ENCODE results near the gene IFIT5.

DNA sequence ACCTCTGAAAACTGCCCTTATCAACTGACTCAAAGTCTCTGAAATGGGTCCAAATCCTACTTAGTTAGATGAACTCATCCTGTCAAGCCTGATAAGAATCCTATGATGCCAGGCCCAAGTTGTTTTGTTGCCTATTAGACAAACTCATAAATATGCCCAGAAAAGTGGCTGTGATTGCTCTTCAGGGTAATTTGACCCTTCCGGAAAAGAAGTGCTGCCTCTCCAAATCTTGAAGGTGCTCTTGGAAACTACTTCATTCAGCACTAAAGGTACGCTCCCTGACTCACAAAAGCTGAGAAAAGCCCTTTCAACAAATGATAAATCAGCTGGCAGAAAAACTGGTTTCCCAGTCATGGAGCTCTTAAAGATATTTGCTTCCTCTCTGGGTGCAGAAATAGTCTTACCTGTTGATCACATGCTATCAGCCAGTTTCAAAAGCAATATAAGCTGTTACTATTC is 6.7 kb downstream of the IFIT5 start:
- TF ChIP-seq, protein P1, sequence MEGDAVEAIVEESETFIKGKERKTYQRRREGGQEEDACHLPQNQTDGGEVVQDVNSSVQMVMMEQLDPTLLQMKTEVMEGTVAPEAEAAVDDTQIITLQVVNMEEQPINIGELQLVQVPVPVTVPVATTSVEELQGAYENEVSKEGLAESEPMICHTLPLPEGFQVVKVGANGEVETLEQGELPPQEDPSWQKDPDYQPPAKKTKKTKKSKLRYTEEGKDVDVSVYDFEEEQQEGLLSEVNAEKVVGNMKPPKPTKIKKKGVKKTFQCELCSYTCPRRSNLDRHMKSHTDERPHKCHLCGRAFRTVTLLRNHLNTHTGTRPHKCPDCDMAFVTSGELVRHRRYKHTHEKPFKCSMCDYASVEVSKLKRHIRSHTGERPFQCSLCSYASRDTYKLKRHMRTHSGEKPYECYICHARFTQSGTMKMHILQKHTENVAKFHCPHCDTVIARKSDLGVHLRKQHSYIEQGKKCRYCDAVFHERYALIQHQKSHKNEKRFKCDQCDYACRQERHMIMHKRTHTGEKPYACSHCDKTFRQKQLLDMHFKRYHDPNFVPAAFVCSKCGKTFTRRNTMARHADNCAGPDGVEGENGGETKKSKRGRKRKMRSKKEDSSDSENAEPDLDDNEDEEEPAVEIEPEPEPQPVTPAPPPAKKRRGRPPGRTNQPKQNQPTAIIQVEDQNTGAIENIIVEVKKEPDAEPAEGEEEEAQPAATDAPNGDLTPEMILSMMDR (IDR thresholded peaks at IDR 0.05; ENCODE audit: low read depth, low read length, poor library complexity, severe bottlenecking) = no peak
- no peak for TF ChIP-seq EZH2phosphoT487 (IDR thresholded peaks at IDR 0.05; ENCODE audit: borderline replicate concordance, low read length)

All from DOHH2 (cell line).